IPS-18c (cell line): Measurements from ENCODE around the gene RNF41.
A peak's percentile ranks its signal among the peaks of the same experiment; 100 is the strongest.

Experiments
- H3K4me3 ChIP-seq: 2 replicates; pipeline ENCODE4 v1.7.0; 2013; ENCODE audit warnings: low read depth, mild to moderate bottlenecking, low read length, moderate library complexity; ENCODE audit not compliant: insufficient read depth
- H3K9me3 ChIP-seq: one replicate; pipeline ENCODE4 v1.6.1; 2013; ENCODE audit warnings: mild to moderate bottlenecking, low read length, moderate library complexity; ENCODE audit not compliant: control insufficient read depth, insufficient read depth

The RNF41 gene

DNA sequence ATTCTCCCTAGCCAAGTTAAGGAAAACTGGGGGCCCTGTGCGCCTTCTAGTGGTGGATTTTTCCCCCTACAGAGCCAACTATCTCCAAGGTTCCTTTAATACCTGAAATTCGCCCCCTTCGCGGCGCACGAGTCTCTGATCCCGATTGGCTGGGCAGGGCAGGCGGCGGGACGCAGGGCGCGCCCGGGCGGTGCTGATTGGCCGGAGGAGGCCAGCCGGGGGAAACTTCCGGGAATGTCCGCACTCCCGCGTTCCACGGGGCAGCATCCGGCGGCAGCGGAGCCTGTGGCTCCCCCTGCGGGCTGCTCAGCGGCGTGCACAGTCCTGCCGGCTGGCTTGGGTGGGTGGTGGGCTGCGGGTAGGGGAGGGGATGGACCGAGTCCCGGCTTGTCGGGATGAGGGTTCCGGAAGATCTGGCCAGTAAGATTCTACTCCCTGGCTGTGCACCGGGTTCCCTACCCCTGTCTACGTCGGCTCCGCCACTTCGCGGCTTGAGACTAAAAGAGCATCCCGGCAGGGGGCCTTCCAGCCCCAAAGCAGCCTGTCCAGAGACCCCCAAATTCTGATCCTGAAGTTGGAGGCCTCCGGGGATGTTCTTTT lies 2.5 kb upstream of the RNF41 start, which contains the start of gene NABP2:
TSS of gene NABP2 (plus strand) at position 241 of the 600 bp plus-strand sequence. CDS start 515 bp downstream, outside the sequence.
- Histone ChIP-seq H3K4me3 (peak within 1 kb of the TSS; percentile 74), H3K9me3 (peaks cover 3% of the 10 kb centered on the region)

GRCh38 chr12:56223571-56224101 lies 1.9 kb upstream of the RNF41 start:
- Histone ChIP-seq H3K9me3 (peaks cover 3% of the 10 kb centered on the region), H3K4me3 (peak overlapping the region; percentile 34; the same call in 1 of the 2 replicates)

DNA sequence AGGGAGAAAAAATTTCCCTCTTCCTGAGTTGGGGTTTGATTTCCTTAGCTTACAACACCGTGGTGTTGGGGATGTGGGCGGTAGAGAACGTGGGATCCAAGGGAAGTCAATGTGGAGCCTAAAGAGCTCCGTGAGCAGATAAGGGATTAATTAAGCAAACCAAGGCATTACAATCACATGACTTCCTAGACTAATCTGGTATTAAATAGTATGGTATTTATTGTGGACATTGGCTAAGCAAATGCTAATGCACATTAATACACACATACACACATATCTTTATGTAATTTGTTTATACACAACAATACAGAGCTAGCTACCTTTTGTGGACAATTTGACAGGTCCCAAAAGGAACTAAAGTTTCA lies 791 bp upstream of the RNF41 start:
- H3K4me3 ChIP-seq: peak overlapping the region; percentile 82
- H3K9me3 ChIP-seq: peaks cover 5% of the 10 kb centered on the region

DNA sequence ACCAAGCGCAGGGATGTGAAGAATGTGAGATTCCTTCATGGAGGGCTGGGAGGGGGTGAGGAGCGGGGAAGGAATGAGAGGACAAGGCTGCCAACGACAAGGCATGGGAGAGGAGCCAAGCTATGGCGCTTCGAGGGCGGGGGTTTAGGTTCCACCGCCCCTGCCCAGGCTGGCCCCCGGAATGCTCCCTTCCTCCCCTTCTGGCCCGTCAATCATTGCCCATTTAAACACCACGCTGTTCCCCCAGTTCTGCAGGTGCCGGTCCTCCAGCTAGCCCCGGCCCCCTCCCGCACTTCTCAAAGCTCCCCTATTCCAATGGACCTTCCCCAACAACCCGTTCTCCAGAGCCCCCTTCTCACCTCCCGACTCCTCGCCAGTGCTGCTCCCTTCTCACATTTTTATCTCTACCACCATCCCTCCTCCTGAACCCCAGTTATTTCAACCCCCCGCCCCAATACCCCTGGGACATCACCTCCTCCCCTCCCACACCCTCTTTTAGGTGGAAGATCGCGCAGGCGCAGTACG lies 428 bp downstream of the RNF41 start:
- H3K4me3 ChIP-seq: peak overlapping the region; percentile 82
- H3K9me3 ChIP-seq: peaks cover 5% of the 10 kb centered on the region

- Histone ChIP-seq H3K4me3 (peak overlapping the region; percentile 82), H3K9me3 (peaks cover 5% of the 10 kb centered on the region)
Observed at GRCh38 chr12:56220611-56221231, 1.0 kb downstream of the RNF41 start.

- no peak overlapping the region for H3K4me3 ChIP-seq
- H3K9me3 ChIP-seq: peaks cover 5% of the 10 kb centered on the region
Observed at GRCh38 chr12:56219840-56220239, 1.9 kb downstream of the RNF41 start.

DNA sequence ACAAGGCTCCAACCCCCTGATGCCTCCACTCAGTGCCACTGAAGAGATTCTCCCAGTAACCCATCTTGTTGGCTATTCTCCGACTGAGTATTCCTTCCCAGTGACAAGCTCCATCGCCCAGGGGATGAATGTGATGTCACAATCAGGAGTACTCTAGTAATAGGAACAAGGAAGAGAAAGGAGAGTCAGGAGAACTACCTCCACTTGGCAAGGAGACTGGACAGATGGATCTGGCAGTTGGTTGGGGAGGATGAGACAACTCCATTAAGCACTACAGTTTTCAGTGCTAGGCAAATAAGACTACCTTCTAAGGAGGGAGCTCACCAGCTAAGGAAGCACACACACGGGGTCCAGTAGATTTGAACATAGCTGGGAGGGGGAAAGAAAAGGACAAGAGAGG lies 5.3 kb downstream of the RNF41 start:
- peaks cover 5% of the 10 kb centered on the region for H3K9me3 ChIP-seq
- H3K4me3 ChIP-seq: no peak overlapping the region

- H3K9me3 ChIP-seq: peaks cover 2% of the 10 kb centered on the region
- no peak overlapping the region for H3K4me3 ChIP-seq
Observed at GRCh38 chr12:56213878-56214277, 7.8 kb downstream of the RNF41 start.

DNA sequence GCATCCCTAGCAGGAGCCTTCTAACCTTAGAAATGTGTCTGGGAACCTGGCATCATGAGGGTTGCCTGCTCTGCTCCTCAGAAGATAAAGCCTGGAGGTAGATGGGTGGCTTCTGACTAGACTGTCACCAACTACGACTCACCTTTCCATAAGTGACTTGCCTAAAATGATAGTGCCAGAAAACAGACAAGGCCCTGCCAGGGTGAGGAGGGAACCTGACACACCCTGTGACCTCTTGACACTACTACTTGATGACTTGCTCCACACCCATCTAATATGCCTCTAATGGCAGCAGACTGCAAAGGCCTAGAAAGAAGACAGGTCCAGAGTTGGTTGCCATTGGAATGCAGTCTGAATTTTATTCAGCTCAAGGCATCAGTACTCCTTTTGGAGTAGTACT lies 9.4 kb downstream of the RNF41 start:
- no peak overlapping the region for H3K4me3 ChIP-seq
- H3K9me3 ChIP-seq: no peaks in the 10 kb centered on the region

- no peak overlapping the region for H3K4me3 ChIP-seq
Observed at GRCh38 chr12:56208006-56208405, 13.7 kb downstream of the RNF41 start.

GRCh38 chr12:56206452-56207166 lies 15.1 kb downstream of the RNF41 start:
- no peaks in the 10 kb centered on the region for H3K9me3 ChIP-seq
- no peak overlapping the region for H3K4me3 ChIP-seq

More at GRCh38 chr12:56208006-56208405, 13.7 kb downstream of the RNF41 start:
- H3K9me3 ChIP-seq: no peaks in the 10 kb centered on the region

DNA sequence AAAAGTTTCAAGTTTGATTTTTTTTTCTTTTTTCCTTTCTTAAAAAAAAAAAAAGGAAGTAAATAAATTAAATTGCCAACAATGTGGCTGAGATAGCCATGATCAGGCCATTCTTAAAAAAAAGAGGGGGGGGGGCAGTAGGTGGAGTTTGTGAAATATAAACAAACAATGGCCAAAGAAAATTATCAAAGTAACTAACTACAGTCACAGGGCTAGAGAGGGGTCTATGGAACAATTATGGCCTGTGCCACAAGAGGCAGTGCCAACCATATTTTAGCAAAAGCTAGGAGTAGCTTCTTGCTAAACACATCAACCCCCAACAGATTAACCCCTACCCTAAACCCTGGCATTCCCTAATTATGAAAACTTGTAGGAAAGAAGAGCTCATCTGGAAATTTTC lies 16.3 kb downstream of the RNF41 start:
- H3K9me3 ChIP-seq: no peaks in the 10 kb centered on the region
- H3K4me3 ChIP-seq: no peak overlapping the region

- no peak overlapping the region for H3K4me3 ChIP-seq
Observed at GRCh38 chr12:56204275-56204674, 17.4 kb downstream of the RNF41 start.

DNA sequence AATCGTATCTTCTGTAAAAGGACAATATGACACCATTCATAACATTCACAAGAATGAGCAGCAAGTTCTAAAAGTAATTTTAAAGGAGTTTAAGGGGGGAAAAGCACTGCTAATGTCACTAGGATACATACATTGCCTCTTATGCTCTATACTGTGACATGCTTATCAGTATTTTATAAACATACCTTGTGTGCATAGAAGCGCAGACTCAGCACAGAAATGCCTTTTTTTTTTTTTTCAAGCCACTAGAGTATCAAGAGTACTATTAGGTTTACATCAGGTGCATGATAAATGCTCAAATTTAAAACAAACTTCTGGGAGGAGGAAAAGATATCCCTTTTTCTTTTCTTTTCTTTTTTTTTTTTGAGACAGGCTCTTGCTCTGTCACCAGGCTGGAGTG lies 18.9 kb downstream of the RNF41 start:
- H3K9me3 ChIP-seq: no peaks in the 10 kb centered on the region
- H3K4me3 ChIP-seq: no peak overlapping the region

More at GRCh38 chr12:56204275-56204674, 17.4 kb downstream of the RNF41 start:
- H3K9me3 ChIP-seq: no peaks in the 10 kb centered on the region

DNA sequence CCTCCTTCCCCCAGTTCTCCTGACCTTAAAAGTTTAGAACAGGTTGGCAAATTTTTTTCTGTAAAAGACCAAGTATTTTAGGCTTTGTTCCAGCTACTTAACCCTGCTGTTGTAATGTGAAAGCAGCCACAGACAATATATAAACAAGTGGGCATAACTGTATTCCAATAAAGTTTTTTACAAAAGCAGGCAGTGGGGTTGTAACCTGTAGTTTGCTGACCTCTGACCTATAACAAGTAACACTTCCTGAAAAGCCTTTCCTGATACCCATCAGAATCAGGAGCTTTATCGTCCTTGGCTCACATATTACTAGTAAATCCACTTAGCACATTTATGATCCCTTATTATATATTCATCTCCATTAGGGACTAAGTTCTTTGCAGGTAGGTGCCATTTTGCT lies 19.4 kb downstream of the RNF41 start:
- H3K4me3 ChIP-seq: no peak overlapping the region
- H3K9me3 ChIP-seq: no peaks in the 10 kb centered on the region

- H3K9me3 ChIP-seq: no peaks in the 10 kb centered on the region
Observed at GRCh38 chr12:56198836-56199235, 22.9 kb downstream of the RNF41 start.

DNA sequence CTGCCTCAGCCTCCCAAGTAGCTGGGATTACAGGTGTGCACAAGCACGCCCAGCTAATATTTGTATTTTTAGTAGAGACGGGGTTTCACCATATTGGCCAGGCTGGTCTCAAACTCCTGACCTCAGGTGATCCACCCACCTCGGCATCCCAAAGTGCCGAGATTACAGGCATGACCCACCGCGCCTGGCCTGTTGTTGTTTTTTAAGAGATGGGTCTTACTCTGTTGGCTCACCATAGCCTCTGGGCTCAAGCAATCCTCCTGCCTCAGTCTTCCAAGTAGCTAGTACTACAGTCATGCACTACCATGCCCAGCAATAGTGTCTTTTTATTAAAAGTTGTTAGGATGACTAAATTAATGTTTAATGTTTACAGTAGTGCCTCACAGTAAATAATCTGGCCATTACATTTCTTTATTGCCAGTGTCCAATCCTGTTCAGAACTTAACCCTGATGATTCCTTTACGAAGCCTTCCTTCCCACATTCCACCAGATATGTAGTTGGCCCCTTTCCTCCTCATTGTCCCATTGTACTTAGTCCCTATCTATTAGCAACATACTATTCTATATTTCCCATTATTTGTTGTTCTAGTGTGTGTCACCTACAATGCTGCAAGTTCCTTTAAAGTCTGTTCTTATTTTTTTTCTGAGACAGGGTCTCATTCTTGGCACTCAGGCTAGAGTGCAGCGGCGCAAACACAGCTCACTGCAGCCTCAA lies 23.6 kb downstream of the RNF41 start:
- no peak overlapping the region for H3K4me3 ChIP-seq

More at GRCh38 chr12:56198836-56199235, 22.9 kb downstream of the RNF41 start:
- H3K4me3 ChIP-seq: no peak overlapping the region

More for the DNA sequence above, 23.6 kb downstream of the RNF41 start:
- H3K9me3 ChIP-seq: no peaks in the 10 kb centered on the region
